ENCODE results near the gene RALGAPA2. TPM values are rescaled to one million over a fixed set of nuclear protein-coding genes. Genes with fewer than 3 reads are reported as not detected.

RALGAPA2 gene
- total RNA-seq, 4 donors from 2014 or later = 20.1 to 27.7 (median 23.0) TPM

GRCh38 chr20:20398123-20398522, 314.3 kb downstream of the RALGAPA2 start:
- WGBS = 100% methylated on average over 5 of the region's 7 CpGs
- intact Hi-C loops (cut with DNase I) = no loop called here
- no peak for DNase-seq (ENCODE audit: extremely low spot score)

GRCh38 chr20:20396794-20397193, 315.6 kb downstream of the RALGAPA2 start:
- H3K27me3 ChIP-seq = no peaks in the 10 kb centered on the region
- H3K4me3 ChIP-seq = no peak overlapping the region
- H3K36me3 ChIP-seq = peaks cover 4 to 61% (median 43%) of the 10 kb centered on the region in 4 donors
- no peaks in the 10 kb centered on the region for H3K4me1 ChIP-seq
- intact Hi-C loops (cut with DNase I) = no loop called here
- WGBS = 98% methylated on average over 3 of the region's 3 CpGs
- no peaks in the 10 kb centered on the region for H3K9me3 ChIP-seq
- no peak overlapping the region for H3K27ac ChIP-seq (replicated peaks in 1 of 4)
- no peak for TF ChIP-seq EP300 (IDR thresholded peaks at IDR 0.05)
- no peak for TF ChIP-seq POLR2AphosphoS5 (IDR thresholded peaks at IDR 0.05)
- TF ChIP-seq POLR2A (IDR thresholded peaks at IDR 0.05; ENCODE audit: low read depth) = no peak
- TF ChIP-seq CTCF (IDR thresholded peaks at IDR 0.05) = no peak
- no peak for DNase-seq (ENCODE audit: extremely low spot score)

More at GRCh38 chr20:20398123-20398522, 314.3 kb downstream of the RALGAPA2 start:
- Histone ChIP-seq H3K27me3 (no peaks in the 10 kb centered on the region), H3K4me3 (no peak overlapping the region), H3K4me1 (no peaks in the 10 kb centered on the region), H3K27ac (replicated peaks in 1 of 4) (no peak overlapping the region), H3K36me3 (peaks cover 0 to 56% (median 33%) of the 10 kb centered on the region in 4 donors), H3K9me3 (no peaks in the 10 kb centered on the region)
- no peak for TF ChIP-seq CTCF (IDR thresholded peaks at IDR 0.05)
- TF ChIP-seq POLR2AphosphoS5 (IDR thresholded peaks at IDR 0.05) = no peak
- TF ChIP-seq POLR2A (IDR thresholded peaks at IDR 0.05; ENCODE audit: low read depth) = no peak
- TF ChIP-seq EP300 (IDR thresholded peaks at IDR 0.05) = no peak

GRCh38 chr20:20395903-20396568, 316.4 kb downstream of the RALGAPA2 start:
- Histone ChIP-seq H3K4me1 (no peaks in the 10 kb centered on the region), H3K4me3 (no peak overlapping the region), H3K27me3 (no peaks in the 10 kb centered on the region), H3K27ac (replicated peaks in 1 of 4) (no peak overlapping the region), H3K9me3 (no peaks in the 10 kb centered on the region), H3K36me3 (peaks cover 4 to 68% (median 49%) of the 10 kb centered on the region in 4 donors)
- intact Hi-C loops (cut with DNase I) = no loop called here
- no peak for DNase-seq (ENCODE audit: extremely low spot score)
- TF ChIP-seq CTCF (IDR thresholded peaks at IDR 0.05) (no peak), POLR2A (IDR thresholded peaks at IDR 0.05; ENCODE audit: low read depth) (no peak), POLR2AphosphoS5 (IDR thresholded peaks at IDR 0.05) (no peak), EP300 (IDR thresholded peaks at IDR 0.05) (no peak)
- 92% methylated on average over 15 of the region's 29 CpGs for WGBS

GRCh38 chr20:20395087-20395486, 317.4 kb downstream of the RALGAPA2 start:
- H3K36me3 ChIP-seq = peaks cover 4 to 78% (median 54%) of the 10 kb centered on the region in 4 donors
- intact Hi-C loops (cut with DNase I) = no loop called here
- H3K27me3 ChIP-seq = no peaks in the 10 kb centered on the region
- no peak for DNase-seq (ENCODE audit: extremely low spot score)
- no peaks in the 10 kb centered on the region for H3K9me3 ChIP-seq
- WGBS = 100% methylated on average over 11 of the region's 12 CpGs
- TF ChIP-seq CTCF (IDR thresholded peaks at IDR 0.05) (no peak), EP300 (IDR thresholded peaks at IDR 0.05) (no peak), POLR2A (IDR thresholded peaks at IDR 0.05; ENCODE audit: low read depth) (no peak)
- H3K27ac ChIP-seq (replicated peaks in 1 of 4) = no peak overlapping the region
- no peaks in the 10 kb centered on the region for H3K4me1 ChIP-seq
- H3K4me3 ChIP-seq = no peak overlapping the region

Measured in esophagus muscularis mucosa (tissue), 4 donors.